Measurements from ENCODE around the gene IL13RA2. TPM values are rescaled to one million over a fixed set of nuclear protein-coding genes. Genes with fewer than 3 reads are reported as not detected.

The IL13RA2 gene, protein sequence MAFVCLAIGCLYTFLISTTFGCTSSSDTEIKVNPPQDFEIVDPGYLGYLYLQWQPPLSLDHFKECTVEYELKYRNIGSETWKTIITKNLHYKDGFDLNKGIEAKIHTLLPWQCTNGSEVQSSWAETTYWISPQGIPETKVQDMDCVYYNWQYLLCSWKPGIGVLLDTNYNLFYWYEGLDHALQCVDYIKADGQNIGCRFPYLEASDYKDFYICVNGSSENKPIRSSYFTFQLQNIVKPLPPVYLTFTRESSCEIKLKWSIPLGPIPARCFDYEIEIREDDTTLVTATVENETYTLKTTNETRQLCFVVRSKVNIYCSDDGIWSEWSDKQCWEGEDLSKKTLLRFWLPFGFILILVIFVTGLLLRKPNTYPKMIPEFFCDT
- 0.38 and 1.1 TPM in 2 replicates for total RNA-seq

GRCh38 chrX:115017455-115017854, at the start of gene IL13RA2:
TSS of gene IL13RA2 (minus strand) at chrX:115017616. CDS start at chrX:115017269, 347 bp downstream.

Other genes starting within 250 kb of the IL13RA2 start
- not detected in 2 replicates for gene RBMXL3, start 171.8 kb upstream of the IL13RA2 start, total RNA-seq
- 5.0 and 7.0 TPM in 2 replicates for gene LRCH2, start 216.5 kb upstream of the IL13RA2 start, total RNA-seq